HL-60 (cell line): Measurements from ENCODE around the gene ZNF597.

ENCODE experiments used
- DNase-seq, 2 experiments: peaks; one replicate each; pipeline ENCODE4 v3.0.0-alpha.2; 2010 to 2020; ENCODE audit warnings: low read depth in 1 of 2, low spot score in 1 of 2
- H3K27ac ChIP-seq: fragments of 250-450 bp; sonication (Bioruptor Pico); replicated peaks from 2 replicates; pipeline ENCODE4 v1.5.1; 2020; ENCODE audit warnings: mild to moderate bottlenecking, moderate library complexity
- H3K27me3 ChIP-seq: fragments of 250-450 bp; sonication (Bioruptor Pico); 2 replicates; pipeline ENCODE4 v1.5.1; 2021; ENCODE audit warnings: mild to moderate bottlenecking, moderate library complexity; ENCODE audit not compliant: insufficient read depth, poor library complexity, severe bottlenecking
- H3K4me3 ChIP-seq: replicated peaks from 2 replicates; pipeline ENCODE4 v1.5.1; 2011; ENCODE audit warnings: mild to moderate bottlenecking, control low read depth, low read length; ENCODE audit not compliant: insufficient read depth
- GABPA ChIP-seq: IDR thresholded peaks from 2 replicates; pipeline ENCODE4 v1.6.1; 2012; ENCODE audit warnings: low read depth
- POLR2AphosphoS5 ChIP-seq: IDR thresholded peaks from 2 replicates; pipeline ENCODE4 v1.6.1; 2012; ENCODE audit warnings: low read depth
- SPI1 ChIP-seq: IDR thresholded peaks from 2 replicates; pipeline ENCODE4 v1.6.1; 2012; ENCODE audit warnings: low read depth, mild to moderate bottlenecking, borderline replicate concordance
- TF ChIP-seq, protein P1 (sequence below): IDR thresholded peaks from 2 replicates; pipeline ENCODE4 v1.6.1; 2012; ENCODE audit warnings: low read depth; ENCODE audit not compliant: insufficient replicate concordance
- TF ChIP-seq, protein P2 (sequence below): IDR thresholded peaks from one replicate; pipeline ENCODE4 v1.5.1; 2011; ENCODE audit warnings: low read length, control low read depth, inconsistent platforms; ENCODE audit not compliant: insufficient read depth

The ZNF597 gene

DNA sequence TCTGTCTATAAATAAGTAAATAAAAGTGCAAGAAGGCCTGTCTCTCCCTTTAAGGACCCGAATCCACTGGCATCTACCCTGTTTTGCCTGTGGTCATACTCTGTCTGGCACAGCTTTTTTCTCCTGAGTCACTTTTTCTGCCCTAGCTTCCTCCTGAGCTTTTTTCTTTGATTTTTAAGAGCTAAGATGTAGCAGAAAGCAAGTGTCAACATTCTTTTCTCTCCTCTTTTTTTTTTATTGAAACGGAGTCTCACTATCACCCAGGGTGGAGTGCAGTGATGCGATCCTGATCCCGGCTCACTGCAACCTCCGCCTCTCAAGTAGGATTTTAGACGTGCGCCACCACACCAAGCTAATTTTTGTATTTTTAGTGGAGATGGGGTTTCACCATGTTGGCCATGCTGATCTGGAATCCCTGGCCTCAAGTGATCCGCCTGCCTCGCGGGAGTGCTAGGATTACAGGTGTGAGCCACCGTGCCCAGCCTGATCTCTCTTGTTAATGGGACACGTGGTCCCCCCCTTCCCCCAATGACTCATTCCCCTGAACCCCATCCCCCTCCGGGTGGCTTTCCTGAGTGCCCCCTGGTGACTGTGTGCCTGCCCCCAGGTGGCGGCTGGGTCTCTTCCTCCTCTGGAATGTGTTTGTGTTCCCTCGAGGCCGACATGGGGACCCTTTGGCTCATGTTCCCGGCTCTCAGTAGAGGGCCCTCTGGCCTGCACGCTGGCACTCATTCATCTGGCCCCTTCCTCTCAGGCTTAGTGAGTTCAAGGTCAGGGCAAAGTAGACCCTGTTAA, 37.8 kb upstream of the ZNF597 start:
- TF ChIP-seq SPI1 = no peak
- TF ChIP-seq, protein P1, sequence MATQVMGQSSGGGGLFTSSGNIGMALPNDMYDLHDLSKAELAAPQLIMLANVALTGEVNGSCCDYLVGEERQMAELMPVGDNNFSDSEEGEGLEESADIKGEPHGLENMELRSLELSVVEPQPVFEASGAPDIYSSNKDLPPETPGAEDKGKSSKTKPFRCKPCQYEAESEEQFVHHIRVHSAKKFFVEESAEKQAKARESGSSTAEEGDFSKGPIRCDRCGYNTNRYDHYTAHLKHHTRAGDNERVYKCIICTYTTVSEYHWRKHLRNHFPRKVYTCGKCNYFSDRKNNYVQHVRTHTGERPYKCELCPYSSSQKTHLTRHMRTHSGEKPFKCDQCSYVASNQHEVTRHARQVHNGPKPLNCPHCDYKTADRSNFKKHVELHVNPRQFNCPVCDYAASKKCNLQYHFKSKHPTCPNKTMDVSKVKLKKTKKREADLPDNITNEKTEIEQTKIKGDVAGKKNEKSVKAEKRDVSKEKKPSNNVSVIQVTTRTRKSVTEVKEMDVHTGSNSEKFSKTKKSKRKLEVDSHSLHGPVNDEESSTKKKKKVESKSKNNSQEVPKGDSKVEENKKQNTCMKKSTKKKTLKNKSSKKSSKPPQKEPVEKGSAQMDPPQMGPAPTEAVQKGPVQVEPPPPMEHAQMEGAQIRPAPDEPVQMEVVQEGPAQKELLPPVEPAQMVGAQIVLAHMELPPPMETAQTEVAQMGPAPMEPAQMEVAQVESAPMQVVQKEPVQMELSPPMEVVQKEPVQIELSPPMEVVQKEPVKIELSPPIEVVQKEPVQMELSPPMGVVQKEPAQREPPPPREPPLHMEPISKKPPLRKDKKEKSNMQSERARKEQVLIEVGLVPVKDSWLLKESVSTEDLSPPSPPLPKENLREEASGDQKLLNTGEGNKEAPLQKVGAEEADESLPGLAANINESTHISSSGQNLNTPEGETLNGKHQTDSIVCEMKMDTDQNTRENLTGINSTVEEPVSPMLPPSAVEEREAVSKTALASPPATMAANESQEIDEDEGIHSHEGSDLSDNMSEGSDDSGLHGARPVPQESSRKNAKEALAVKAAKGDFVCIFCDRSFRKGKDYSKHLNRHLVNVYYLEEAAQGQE = no peak
- no peak for TF ChIP-seq POLR2AphosphoS5
- TF ChIP-seq, protein P2, sequence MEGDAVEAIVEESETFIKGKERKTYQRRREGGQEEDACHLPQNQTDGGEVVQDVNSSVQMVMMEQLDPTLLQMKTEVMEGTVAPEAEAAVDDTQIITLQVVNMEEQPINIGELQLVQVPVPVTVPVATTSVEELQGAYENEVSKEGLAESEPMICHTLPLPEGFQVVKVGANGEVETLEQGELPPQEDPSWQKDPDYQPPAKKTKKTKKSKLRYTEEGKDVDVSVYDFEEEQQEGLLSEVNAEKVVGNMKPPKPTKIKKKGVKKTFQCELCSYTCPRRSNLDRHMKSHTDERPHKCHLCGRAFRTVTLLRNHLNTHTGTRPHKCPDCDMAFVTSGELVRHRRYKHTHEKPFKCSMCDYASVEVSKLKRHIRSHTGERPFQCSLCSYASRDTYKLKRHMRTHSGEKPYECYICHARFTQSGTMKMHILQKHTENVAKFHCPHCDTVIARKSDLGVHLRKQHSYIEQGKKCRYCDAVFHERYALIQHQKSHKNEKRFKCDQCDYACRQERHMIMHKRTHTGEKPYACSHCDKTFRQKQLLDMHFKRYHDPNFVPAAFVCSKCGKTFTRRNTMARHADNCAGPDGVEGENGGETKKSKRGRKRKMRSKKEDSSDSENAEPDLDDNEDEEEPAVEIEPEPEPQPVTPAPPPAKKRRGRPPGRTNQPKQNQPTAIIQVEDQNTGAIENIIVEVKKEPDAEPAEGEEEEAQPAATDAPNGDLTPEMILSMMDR = no peak
- no peak for TF ChIP-seq GABPA
- Histone ChIP-seq H3K4me3 (no peak overlapping the region), H3K27ac (no peak overlapping the region), H3K27me3 (no peaks in the 10 kb centered on the region)
- DNase-seq = no peak

DNA sequence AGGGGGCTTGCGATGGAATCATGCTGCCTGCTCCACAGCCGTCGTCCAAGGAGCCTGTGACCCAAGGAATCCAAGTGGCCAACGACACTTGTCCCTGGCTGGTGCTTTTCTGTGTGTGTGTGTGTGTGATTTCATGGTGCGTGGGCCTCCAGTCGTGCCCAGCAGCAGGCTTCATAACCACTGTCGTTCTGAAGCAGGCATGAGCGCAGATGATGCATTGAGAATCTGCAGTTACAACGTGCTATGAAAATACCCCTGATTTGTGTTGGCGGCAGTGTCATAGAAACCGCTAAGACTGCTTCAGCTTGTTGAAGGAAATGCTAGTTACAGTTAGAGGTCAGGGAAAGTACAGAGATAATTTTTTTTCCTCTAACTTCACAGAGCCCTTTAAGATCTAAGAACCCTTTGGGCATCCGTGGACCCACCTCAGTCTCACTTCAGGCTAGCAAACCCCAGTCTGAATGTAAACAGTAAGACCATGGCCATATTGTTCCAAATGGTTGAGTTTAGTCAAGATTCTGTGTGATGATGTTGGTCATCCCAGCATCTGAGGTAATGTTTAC, 36.4 kb upstream of the ZNF597 start:
- Histone ChIP-seq H3K27ac (no peak overlapping the region), H3K4me3 (no peak overlapping the region), H3K27me3 (no peaks in the 10 kb centered on the region)
- DNase-seq = no peak
- no peak for TF ChIP-seq POLR2AphosphoS5
- no peak for TF ChIP-seq SPI1
- TF ChIP-seq, protein P1 = no peak
- TF ChIP-seq, protein P2 = no peak
- no peak for TF ChIP-seq GABPA

DNA sequence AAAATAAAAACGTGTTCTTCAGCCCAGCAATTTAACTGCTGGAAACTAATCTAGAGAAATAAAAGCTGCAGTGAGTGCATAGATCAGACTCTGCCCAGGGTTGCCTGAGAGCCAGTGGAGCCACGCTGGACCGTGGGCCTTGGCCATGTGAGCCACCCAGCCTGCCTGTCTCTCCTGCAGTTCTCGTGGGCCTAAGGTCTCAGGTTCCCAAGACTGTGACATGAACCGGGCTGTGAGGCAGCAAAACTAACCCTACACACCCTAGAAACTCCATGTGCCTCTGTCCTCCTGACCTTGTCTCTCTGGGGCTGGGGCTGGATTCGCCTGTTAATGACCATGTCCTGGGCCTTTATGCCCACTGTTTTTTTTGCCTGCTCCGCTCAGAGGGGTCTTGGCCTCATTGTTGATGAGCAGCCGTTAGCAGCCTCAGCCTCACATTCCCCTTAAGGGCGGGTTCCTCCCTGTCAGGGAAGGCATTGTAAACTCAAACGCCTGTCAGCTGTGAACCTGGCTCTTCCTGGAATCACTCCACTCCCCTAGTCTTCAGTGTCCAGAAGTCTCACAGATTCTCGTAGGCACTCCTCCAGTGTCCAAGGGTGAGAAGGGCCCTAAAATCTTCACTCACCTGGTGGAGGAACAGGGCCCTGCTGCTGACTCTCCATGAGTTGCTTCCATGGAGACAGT, 35.1 kb upstream of the ZNF597 start:
- TF ChIP-seq, protein P2 = no peak
- TF ChIP-seq, protein P1 = no peak
- TF ChIP-seq SPI1 (no peak), GABPA (no peak), POLR2AphosphoS5 (no peak)
- Histone ChIP-seq H3K4me3 (no peak overlapping the region), H3K27ac (no peak overlapping the region), H3K27me3 (no peaks in the 10 kb centered on the region)
- DNase-seq = no peak
